Activated T-cell treated with anti-CD3 and anti-CD28 coated beads for 4 hours (primary cell): Measurements from ENCODE around the gene RAB30.
"Not testable (repeated sequence)": the region's sequence is repeated elsewhere in the genome, so short reads cannot be mapped to it uniquely, and the experiment has no call there.

ENCODE experiments used
- DNase-seq: peaks from one replicate; pipeline ENCODE4 v3.0.0-alpha.2; 2020

The RAB30 gene

GRCh38 chr11:83035070-83035854 is 36.4 kb downstream of the RAB30 start:
- DNase-seq = no peak

GRCh38 chr11:83034673-83035014 is 37.1 kb downstream of the RAB30 start:
- no peak for DNase-seq

- no peak for DNase-seq
Observed at GRCh38 chr11:83033972-83034672, 37.6 kb downstream of the RAB30 start.

GRCh38 chr11:83033371-83033770 is 38.3 kb downstream of the RAB30 start:
- no peak for DNase-seq

GRCh38 chr11:83031127-83031526 is 40.6 kb downstream of the RAB30 start:
- no peak for DNase-seq

DNA sequence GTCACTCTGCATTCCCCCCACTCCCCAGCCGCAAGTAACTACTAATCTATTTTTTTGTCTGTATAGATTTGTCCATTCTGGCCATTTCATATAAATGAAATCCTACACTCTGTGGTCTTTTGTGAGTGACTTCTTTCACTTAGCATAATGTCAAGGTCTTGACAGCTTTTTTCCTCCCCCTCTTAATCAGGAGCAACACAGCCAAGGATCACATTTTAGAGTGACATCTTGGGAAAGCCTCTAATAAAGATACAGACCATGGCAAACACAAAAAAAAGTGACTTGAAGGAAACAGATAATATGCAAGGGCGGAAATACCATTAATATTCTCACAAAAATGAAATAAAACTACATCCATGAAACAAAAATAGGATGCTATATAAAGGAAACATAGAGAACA is 43.9 kb downstream of the RAB30 start:
- no peak for DNase-seq

- DNase-seq = no peak
Observed at GRCh38 chr11:83027289-83027688, 44.4 kb downstream of the RAB30 start.

DNA sequence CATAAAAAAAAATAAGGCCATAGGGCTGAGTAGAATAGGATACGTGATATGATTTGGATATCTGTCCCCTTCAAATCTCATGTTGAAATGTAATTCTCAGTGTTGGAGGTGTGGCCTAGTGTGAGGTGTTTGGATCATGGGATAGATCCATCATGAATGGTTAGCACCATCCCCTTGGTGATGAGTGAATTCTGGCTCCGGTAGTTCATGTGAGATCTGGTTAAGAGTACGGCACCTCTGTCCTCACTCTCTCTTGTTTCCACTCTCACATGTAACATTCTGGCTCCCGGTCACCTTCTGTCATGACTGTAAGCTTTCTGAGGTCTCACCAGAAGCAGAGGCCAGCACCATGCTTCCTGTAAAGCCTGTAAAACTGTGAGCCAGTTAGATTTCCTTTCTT is 45.5 kb downstream of the RAB30 start:
- no peak for DNase-seq

- no peak for DNase-seq
Observed at GRCh38 chr11:83025267-83025704, 46.4 kb downstream of the RAB30 start.

GRCh38 chr11:83024270-83024854 is 47.3 kb downstream of the RAB30 start:
- DNase-seq = no peak

- no peak for DNase-seq
Observed at GRCh38 chr11:83023410-83023809, 48.3 kb downstream of the RAB30 start.

- DNase-seq = no peak
Observed at GRCh38 chr11:83021780-83022125, 49.9 kb downstream of the RAB30 start.

DNA sequence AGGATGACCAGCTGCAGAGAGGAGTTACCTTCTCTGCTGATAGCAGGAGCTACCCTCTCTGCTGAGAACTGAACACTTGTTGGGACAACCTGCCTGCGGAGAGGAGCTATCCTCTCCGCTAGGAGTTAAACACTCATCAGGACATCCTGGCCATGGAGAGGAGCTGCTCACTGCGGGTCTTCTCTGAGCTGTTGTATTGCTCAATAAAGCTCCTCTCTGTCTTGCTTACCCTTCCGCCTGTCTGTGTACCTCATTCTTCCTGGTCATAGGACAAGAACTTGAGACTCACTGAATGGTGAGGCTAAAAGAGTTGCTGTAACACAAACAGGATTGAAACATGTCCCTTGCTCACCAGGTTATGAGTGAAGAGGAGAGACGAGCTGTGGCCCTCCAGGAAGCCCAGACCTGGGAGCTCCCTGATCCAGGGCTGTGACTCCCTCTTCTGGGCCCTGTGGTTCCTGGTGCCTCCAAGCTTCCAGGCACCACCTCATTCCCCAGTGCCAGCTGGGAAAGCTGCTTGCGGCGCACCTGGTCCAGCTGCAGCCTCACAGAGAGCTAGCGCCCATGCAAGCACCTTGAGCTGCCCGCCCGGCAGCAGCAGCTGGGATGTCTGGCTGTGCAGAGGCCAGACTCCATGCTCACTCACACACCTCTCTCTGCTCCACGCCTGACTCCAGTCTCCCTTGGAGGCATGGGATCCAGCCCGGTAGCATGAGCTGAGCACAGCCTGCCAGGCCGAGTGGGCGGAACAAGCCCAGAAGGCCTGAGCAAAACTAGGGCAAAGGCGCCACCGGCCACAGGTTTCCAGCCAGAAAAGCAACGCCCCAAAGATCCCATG is 50.5 kb downstream of the RAB30 start:
- no peak for DNase-seq

DNA sequence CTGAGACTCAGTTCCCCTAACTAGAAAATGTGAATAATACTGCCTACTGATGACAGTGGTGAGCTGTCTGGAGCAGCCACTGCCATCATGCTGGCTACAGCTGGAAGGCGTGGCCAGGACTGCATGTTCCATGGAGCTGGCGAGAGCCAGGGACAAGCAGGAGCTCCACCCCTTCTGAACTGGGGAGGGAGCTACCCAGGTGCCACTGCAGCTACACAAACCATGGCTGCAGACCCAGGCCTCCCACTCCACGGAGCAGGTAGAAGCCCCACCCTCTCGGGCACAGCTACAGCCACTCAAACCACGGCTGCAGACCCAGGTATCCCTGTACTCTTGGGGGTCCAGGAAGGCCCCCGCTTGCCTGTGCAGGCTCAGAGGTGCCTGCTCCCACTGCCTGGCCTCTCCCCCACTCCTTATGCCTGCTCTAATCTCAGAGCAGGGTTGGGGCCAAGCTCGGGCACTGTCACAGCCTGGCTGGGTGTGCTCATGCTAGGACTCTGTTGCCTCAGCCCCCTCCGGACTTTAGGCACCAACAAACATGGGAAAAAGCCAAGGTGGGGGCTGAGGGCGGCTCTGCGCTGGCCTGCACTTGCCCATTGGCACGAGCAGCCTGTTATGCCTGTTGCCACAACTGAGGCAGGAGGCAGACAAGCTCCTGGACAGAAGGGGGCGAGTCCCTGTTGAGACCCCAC is 51.7 kb downstream of the RAB30 start:
- no peak for DNase-seq

DNA sequence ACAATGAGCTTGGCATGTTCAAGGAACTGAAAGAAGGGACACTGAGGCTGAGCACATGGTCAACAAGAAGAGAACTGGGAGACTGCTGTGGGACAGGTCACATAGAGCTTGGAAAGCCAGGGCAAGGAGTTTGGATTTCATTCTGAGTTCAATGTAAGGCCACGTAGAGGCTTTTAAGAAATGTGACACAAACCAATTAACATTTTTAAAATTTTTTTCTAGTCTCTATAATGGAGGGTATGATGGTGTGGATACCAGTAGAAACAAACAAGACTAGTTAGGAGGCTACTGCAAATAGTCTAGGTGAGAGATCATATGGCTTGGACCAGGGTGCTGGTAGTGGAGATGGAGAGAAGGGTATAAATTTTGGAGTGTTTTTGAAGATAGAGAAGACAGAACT is 56.7 kb downstream of the RAB30 start:
- no peak for DNase-seq

DNA sequence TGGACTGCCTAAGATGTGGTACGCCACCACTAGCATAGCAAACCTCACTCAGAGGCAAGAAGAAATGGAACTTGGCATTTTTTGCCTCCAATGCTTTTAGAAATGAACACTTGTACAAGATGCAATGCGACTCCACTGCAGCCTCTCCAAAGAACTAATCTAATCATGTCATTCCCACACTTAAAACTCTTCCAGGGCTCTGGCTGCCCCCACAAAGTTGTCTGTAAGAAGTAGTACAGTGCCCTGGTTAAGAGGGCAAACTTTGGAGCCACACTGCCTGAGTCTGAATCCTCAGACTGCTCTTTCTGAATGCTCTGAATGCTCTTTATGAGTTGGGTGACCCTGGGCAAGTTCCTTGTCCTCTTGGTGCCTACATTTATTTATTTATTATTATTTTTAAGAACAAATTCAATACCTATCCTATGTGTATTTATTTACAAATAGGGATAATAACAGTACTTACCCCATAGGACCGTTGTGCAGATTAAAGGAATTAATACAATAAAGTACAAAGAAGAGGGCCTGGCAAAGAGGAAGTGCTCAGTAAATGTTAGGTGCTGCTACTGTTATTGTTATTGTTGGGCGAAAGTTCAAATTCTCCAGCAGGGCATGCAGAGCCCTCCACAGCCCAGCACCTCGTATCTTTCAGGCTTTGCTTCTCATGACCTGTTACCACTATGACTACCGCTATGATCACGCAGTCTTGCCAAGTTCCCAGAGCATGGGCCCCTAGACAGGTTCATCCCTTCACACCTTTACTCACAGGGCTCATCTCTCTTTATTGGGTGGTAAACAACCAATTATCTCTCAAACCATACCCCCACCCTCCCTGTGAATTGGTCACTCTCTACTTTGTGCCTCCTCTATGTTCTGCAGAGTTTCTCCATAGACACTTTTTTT is 59.3 kb downstream of the RAB30 start:
- DNase-seq = no peak

DNA sequence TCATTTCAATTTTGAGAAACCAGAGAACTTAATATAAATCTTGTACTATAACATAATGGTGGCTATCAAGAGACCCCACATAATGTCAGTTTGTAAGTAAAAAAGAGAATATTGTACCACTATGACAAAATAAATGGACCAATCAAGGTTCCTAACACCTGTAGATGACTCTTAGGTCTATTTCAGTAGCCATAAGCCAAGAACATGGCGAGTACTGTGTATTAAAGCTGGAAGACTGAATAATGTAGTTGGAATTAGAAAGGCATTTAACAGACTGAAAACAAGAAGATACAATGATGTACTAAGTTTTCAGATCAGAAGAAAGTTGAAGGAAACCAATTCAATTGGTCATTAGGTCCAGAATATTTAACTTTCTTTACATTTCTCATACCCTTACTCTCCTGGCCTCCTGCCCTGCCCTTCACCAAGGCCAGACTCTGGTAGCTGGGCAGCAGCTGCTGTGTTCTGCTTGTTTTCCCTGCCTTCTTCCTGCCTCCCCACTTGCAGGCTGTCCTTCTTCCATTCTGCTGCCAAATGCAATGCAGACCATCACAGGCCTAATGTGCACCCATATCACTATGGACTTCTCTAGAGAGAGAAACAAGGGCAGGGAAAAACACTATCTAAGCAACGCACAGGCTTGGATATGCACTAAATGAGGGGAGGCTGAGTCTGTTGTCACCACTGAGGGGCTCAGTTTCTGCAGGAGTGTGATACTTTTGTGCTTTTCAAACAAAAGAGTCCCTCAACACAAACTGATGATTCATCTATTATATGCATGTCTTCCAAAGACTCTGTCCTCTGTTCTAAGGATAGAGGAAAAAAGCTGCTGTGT is 60.1 kb downstream of the RAB30 start:
- DNase-seq = no peak

DNA sequence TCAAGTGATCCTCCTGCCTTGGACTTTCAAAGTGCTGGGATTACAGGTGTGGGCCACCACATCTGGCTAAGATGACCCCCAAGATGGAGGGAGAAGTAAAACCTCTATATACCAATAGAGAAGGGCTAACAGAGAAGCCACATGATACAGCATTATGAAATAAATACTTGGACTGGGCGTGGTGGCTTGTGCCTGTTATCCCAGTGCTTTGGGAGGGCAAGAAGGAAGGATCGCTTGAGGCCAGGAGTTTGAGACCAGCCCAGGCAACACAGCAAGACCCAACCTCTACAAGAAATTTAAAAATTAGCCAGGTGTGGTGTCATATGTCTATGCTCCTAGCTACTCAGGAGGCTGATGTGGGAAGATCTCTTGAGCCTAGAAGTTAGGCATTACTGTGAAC is 61.7 kb downstream of the RAB30 start:
- no peak for DNase-seq

GRCh38 chr11:83009136-83009535 is 62.6 kb downstream of the RAB30 start:
- DNase-seq = not testable (repeated sequence)

- no peak for DNase-seq
Observed at GRCh38 chr11:83008581-83008923, 63.1 kb downstream of the RAB30 start.
